Measurements from ENCODE around the gene BCAS1.
"Not testable (repeated sequence)": the region's sequence is repeated elsewhere in the genome, so short reads cannot be mapped to it uniquely, and the experiment has no call there.

The BCAS1 gene

GRCh38 chr20:53981752-53982437 lies 88.5 kb downstream of the BCAS1 start:
- FAIRE-seq: no peak

GRCh38 chr20:53981130-53981529 lies 89.3 kb downstream of the BCAS1 start:
- no peak for FAIRE-seq

GRCh38 chr20:53980031-53980465 lies 90.3 kb downstream of the BCAS1 start:
- no peak for FAIRE-seq

GRCh38 chr20:53978497-53978896 lies 91.9 kb downstream of the BCAS1 start:
- FAIRE-seq: no peak

GRCh38 chr20:53977391-53977790 lies 93.0 kb downstream of the BCAS1 start:
- FAIRE-seq: no peak

GRCh38 chr20:53975761-53976160 lies 94.6 kb downstream of the BCAS1 start:
- FAIRE-seq: no peak

GRCh38 chr20:53974785-53975555 lies 95.4 kb downstream of the BCAS1 start:
- no peak for FAIRE-seq

GRCh38 chr20:53973882-53974281 lies 96.5 kb downstream of the BCAS1 start:
- not testable (repeated sequence) for FAIRE-seq

- FAIRE-seq: no peak
These were observed 98.2 kb downstream of the BCAS1 start for GRCh38 chr20:53972179-53972578.

- no peak for FAIRE-seq
These were observed 99.2 kb downstream of the BCAS1 start for GRCh38 chr20:53971096-53971683.

GRCh38 chr20:53970232-53970631 lies 100.2 kb downstream of the BCAS1 start:
- FAIRE-seq: no peak

GRCh38 chr20:53967527-53967926 lies 102.9 kb downstream of the BCAS1 start:
- no peak for FAIRE-seq

- FAIRE-seq: no peak
These were observed 103.5 kb downstream of the BCAS1 start for GRCh38 chr20:53966774-53967398.

GRCh38 chr20:53964501-53965253 lies 105.7 kb downstream of the BCAS1 start:
- FAIRE-seq: no peak

- no peak for FAIRE-seq
These were observed 106.3 kb downstream of the BCAS1 start for GRCh38 chr20:53964067-53964466.

GRCh38 chr20:53963635-53964034 lies 106.8 kb downstream of the BCAS1 start:
- FAIRE-seq: no peak

- no peak for FAIRE-seq
These were observed 108.0 kb downstream of the BCAS1 start for GRCh38 chr20:53962388-53962787.

GRCh38 chr20:53961527-53961926 lies 108.9 kb downstream of the BCAS1 start:
- no peak for FAIRE-seq

- FAIRE-seq: no peak
These were observed 109.7 kb downstream of the BCAS1 start for GRCh38 chr20:53960579-53961272.

GRCh38 chr20:53959911-53960578 lies 110.3 kb downstream of the BCAS1 start:
- no peak for FAIRE-seq

GRCh38 chr20:53958260-53958659 lies 112.1 kb downstream of the BCAS1 start:
- no peak for FAIRE-seq

Measured in islet of Langerhans (tissue), 1 donor.